Stimulated activated CD8-positive, alpha-beta memory T cell treated with anti-CD3 and anti-CD28 coated beads, Interleukin-4, amount 100 ng/mL, for 48 hours (primary cell): ENCODE data around the gene SLC9A7.
"Not testable (repeated sequence)": the region's sequence is repeated elsewhere in the genome, so short reads cannot be mapped to it uniquely, and the experiment has no call there.

Experiments
- DNase-seq: peaks from one replicate; pipeline ENCODE4 v3.0.0-alpha.2; 2020

SLC9A7 gene

DNA sequence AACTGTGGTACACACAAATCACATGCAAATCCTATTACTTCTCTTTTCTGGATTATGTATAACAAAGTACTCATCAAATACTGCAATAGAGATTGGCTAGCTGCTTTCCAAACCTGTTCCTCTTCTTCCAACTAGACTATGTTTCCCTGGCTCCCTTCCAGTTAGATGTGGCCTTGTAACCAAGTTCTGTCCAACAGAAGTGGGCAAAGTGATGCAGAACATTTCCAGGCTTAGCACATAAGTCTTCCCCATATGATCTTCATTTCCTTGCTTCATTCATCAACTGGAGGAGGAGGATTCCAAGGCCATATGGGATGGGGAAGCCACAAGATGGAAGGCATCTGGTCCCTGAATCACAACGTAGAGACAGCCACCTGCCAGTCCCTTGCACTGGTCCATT lies 8.0 kb downstream of the SLC9A7 start:
- DNase-seq = no peak

DNA sequence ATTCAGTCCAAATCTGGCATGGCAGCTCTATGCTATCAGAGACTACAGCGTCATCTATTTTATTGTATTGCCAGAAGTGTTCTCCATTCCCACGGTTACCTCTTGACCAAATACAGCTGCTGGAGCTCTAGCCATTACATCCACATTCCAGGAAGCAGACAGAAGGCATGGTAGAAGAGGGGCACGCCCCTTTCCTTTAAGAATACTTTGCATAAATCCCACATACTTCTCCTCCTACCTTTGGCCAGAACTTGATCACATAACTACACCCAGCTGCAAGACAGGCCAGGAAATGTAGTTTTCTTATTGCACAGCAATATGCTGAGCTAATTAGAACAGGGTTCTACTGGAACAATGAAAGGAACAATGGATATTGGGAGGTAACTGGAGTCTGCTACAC lies 14.9 kb downstream of the SLC9A7 start:
- no peak for DNase-seq

DNA sequence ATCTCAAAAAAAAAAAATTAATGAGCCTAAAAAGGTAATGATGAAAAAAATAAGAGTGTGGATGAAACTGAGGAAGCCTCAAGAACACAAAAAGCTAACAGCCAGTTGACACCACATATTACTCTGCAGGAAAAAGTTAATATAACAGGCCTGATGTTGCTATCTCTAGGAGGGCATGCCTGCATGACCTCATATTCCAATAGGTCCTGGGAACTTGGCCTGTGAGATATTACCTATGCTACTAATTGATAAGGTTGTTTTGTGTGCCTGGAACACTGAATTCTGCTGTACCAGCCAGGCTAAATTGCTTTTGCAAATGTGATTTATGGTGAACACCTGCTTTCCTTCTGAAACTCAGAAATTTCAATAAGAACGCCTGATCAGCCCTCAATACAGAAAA lies 15.9 kb downstream of the SLC9A7 start:
- no peak for DNase-seq

DNA sequence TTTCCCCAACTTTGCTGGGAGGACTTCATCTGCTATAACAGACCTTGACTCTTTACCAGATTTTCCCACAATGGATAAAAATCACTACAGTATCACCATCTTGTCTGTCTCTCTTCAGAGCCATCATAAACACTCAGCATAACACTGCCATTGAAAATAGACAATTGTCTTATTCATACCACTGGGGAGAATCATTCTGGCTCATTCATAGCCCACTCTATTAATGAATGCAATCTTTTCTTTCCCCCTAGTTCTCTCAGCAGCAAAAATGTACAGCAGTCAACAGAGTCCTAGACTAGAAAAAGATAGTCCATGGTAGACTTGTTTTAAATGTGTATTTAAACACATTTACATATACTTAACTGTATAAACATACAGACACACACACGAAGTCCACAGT lies 19.2 kb downstream of the SLC9A7 start:
- no peak for DNase-seq

DNA sequence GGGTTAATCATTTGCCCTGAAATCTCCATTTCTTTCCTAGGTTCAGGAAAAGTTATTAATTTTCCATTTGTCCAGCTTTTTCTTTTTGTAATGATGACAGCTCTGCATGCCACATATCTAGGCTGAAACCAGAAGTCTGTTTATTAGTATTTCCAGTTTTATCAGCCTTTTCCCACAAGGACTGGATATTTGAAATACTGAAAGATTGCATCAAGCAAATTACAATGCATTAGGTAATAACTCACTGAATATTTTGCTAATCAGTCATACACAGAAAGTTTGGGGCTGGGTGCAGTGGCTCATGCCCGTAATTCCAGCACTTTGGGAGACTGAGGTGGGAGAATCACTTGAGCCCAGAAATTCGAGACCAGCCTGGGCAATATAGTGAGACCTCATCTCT lies 21.5 kb downstream of the SLC9A7 start:
- DNase-seq = no peak

DNA sequence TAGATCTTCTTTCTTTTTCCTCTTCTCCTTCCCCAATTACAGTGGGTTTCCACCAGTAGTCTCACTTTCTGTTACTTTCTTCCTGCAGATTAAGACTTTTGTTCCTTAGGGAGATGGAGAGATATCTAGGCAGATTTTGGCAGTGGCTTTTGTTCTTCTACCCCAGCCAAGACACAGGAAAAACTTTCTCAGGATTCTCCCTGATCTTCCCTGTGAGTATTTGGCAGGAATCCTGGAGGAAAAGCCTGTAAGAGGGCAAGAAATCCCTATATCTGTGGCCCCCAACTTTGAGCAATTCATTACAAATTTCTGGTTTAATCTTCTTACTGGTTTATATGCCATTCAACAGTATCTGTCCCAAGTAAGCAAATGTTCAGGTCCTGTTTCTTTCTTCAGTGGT lies 21.9 kb downstream of the SLC9A7 start:
- DNase-seq = no peak

DNA sequence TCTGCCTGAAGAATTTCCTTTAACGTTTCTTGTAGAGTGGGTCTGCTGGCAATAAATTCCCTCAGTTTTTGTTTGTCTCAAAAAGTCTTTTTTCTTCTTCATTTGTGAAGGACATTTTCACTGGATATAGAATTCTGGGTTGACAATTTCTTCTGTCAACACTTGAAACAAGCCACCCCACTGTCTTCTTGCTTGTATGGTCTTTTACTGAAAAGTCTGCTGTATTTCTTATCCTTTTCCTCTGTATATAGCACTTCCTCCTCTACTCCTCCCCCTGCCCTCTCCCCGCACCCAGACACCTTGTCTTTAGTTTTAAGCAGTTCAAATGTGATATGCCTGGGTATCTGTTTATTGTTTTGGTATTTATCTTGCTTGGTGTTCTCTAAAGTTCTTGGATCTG lies 23.3 kb downstream of the SLC9A7 start:
- DNase-seq = no peak

DNA sequence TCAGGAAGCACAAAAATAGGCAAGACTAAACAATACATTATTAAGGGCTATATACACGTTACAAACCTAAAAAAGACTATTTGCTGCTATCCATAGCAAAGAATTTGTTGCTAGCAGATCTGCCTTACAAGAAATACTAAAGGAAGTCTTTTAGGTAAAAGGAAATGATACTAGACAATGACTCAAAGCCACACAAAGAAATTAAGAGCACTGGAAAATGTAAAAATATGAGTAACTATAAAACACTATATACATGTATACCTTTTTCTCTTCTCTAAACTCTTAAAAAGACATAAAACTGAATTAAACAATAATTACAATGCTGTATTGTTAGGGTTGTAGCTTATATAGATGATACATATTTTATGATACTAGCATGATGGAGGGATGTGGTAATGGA lies 25.7 kb downstream of the SLC9A7 start:
- no peak for DNase-seq

DNA sequence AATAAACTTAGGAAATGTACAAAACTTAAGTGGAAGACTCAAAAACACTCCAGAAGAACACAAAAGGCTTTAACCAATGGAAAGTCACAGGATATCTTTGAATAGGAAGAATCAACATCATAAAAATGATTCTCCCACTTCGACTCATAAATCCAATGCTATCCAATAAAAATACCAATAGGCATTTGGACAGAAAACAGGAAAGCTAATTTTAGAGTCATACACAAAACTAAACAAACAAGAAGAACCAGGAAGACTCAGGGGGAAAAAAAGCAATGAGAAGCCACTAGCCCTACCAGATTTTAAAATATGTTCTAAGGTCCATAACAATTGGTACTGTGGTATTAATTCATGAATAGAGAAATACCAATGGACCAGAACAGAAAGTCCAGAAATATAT lies 28.2 kb downstream of the SLC9A7 start:
- DNase-seq = no peak

DNA sequence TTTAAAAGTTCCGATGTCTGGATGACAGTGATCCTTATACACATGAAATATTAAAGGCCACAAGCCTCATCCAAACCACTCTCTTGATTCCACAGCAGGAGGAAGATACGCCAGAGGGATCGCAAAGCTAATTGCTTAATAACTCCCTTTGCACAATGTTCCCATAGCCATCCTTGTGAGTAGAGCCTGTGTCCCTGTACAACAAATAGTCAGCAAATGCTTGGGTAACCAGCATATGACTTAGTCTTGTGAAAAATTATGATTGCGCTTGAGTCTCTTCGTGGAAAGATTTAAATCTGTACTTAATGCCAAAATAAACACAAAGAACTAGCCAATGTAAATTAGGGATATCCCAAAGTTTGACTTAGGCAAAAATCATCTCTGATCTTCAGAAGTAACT lies 31.5 kb downstream of the SLC9A7 start:
- no peak for DNase-seq

DNA sequence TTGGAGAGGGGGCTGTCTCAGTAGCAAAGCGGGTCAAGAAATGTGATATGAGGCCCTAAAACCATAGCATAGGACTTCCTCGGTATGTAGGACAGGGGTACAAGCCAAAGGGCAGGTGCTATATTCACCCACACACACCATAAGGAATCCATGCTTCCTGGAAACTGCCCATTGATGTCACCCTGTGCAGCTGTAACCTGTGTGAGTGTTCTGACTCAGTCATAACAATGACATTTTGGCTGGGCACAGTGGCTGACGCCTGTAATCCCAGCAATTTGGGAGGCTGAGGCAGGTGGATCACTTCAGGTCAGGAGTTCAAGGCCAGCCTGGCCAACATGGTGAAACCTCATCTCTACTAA lies 35.4 kb downstream of the SLC9A7 start:
- not testable (repeated sequence) for DNase-seq

DNA sequence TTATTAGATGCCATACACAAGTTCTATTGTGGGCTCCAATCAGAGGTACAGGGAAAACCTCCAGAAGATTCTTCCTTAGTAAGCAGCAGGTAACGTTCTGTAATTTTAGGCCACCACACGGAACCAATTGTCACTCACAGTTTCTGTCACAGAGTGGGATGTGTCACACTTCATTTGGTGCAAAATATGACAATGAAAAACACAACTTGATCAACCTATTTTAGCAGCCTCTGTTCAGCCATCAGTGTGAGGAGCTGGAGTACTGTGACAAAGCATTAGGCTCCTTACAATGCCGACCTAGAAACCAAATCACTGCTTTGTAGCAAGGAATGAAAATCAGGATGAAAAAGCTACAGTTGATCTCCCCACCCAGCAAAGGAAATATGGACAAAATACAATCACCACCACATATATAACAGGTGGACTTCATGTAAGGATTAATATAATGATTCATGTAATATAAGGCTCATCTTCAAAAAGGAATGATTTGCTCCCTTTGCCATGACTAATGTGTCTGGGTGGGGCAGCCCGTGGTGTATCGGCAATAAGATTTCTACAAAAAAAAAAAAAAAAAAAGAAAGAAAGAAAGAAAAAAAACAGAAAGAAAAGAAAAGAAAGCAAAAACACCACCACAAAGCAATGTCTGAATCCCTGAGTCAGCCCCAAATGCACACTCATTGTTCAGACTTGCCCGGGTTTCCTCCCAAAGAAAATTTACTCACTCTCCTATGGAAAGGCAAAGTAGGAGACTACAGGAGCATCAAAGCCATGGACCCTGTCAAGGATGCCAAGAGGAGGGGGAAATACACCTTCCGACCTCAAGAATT lies 36.0 kb downstream of the SLC9A7 start:
- no peak for DNase-seq

DNA sequence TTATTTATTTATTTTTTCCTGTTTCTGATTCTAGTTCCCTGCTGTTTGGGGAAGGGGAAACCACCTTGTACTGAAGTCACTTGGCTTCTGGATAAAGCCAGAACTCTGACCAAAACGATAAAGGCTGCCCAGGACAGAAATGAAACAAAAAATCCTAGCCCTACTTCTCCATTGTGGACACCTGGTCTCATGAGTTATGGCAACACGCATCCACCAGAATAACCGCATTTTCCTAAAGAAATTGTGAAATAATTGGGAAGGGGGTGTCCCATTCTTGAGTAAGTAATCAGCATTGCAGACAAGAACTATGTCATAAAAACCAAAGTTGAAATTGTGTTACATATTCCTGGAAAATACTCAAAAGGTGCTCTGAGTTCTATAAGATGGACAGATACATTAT lies 42.1 kb downstream of the SLC9A7 start:
- DNase-seq = no peak

DNA sequence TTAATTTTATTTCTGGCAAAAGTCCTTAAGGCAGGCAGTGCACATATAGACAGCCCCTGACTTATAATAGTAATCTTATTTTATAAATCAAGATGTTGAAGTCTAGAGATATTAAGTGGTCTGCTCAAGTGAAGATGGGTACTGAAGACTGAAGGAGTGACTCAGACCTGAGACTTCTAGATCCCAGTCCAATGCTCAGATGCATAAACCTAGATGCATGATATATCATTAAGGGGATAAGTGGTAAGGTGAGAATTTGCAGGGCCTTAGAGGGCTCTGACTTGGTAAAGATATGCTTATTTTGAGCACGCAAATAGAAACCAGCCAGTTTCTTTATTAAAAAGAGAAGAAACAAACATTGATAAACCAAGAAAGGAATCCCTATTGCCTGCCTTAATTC lies 42.9 kb downstream of the SLC9A7 start:
- DNase-seq = no peak

DNA sequence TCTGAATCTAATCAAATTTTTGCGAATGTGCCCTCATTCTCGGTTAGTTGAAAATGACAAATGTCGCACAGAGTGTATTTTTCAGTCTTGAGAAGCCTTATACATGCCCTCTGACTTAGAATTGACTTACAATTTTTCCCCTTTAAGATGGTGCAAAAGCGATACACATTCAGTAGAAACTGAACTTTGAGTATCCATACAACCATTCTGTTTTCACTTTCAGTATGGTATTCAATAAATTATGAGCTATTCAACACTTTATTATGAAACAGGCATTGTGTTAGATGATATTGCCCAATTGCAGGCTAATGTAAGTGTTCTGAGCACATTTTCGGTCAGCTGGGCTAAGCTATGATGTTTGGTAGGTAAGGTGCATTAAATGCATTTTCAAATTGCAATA lies 43.4 kb downstream of the SLC9A7 start:
- DNase-seq = no peak

DNA sequence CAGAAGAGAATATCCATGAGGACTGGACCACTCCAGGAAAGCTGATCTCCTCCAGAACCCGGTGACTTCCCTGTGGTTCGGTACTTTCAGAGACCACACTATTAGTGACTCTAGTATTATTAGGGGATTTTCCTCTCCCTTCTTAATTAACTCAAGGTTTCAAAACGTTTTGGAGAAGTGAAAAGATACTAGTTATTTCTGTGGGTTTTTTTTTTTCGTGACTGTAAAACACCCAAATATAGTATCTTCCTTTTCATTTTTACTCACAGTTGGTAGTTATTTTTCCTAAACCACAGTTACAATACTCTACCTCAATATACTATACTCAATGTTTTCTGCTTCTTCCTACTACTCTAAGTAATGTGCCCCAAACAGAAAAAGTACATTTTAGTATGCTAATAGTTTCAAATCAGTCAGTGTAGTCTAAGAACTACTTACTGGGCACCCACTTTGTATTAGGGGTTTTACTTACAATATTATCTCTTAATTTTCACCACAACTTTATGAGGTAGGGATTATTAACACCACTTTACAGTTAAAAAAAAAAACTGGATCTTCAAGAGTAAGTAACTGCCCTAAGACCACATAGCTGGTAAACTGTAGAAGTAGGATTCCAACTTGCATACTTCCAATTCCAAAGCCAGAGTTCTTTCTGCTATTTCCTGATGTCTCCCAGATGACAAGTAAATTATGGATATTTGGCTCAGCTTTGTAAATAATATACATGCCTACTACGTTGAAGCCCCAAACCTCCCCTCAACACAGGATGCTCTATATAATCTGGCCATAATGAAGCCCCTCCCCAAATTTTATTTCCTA lies 45.0 kb downstream of the SLC9A7 start:
- no peak for DNase-seq

DNA sequence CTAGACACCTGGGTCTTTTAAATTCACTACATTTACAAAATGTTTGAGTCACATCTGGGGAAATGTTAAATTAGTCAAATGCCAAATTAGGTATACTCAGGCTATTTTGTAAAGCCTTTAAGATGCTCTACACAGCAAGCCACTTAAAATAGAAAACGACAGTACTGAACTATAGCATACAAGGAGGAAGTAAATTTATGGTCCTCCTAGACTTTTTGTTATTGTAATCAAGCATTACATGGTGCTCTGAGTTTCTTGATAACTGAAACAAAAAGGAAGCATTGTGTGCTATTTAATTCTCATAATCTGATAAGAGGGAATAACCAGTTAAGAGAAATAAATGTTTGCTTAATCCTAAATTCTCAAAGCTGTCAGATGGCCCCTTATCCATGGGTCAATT lies 46.2 kb downstream of the SLC9A7 start:
- DNase-seq = no peak

DNA sequence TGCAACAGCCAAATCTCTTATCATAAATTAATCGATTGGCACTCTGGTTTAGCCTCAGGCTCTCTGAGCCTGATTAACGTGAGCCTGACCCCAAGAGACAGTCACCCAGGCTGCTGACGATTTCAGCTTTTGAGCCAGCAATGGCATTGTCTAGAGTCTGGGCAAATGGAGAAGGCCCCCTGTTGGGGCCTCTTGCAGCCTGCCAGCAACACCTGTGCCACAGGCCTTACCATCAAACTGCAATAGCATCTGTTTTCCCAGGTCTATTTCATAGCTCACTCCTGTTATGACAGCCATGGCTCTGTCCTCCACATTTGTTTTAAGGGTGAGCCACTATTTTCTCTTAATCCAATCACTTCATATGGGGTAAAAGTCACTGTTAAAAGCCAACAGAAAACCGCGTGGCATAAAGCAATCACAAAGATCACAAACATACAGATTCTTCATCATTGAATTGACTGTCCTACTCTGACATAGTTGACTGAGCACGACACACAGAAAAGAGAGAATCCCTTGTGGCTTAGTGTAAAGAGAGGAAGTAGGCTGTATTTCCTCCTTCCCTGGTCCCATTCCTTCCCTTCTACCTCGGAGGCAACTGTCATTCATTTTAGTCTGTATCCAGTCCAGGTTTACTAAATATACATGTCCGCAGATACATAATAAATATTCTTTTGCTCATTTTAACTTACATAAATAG lies 47.8 kb downstream of the SLC9A7 start:
- DNase-seq = no peak

DNA sequence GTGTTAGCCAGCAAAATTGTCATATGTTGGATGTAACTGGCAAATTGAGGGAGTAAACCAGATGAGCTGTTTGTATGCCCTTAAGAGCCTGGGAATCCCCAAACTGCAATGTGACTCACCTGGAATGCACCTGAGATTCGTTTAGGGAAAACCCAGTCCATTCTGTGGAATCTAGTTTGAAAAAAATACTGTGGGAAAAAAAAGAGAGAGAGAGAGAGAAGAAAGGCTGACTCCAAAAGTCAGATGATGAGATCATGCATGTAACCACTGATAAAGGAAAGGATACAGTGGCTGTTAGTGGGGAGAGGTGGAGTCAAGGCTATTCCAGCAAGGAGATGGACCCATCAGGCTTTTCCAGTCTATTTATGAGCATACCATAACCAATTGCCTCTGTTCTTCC lies 48.5 kb downstream of the SLC9A7 start:
- no peak for DNase-seq

DNA sequence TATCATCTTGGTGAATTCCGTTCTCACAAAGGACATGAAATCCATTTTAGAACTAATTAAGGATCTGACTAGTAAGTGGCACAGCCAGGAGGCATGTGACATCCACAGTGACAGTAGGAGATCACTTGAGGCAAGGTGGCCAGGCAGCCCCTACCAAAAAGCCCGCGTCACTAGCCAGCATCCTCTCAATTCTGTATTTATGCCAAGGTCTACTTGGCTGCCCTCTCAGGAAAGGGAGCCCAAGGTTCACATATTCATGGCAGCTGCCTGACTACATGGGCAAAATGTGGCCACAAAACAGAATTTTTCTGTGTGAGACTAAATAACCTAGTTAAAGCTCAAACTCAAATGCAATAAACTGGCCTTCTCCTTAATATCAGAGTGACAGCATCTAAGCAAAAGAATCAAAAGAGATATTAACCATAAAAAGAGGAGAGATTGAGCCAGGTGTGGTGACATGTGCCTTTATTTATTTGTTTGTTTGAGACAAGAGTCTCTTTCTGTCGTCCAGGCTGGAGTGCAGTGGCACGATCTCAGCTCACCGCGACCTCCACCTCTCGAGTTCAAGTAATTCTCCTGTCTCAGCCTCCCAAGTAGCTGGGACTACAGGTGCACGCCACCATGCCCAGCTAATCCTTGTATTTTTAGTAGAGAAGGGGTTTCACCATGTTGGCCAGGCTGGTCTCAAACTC lies 51.5 kb downstream of the SLC9A7 start:
- no peak for DNase-seq

DNA sequence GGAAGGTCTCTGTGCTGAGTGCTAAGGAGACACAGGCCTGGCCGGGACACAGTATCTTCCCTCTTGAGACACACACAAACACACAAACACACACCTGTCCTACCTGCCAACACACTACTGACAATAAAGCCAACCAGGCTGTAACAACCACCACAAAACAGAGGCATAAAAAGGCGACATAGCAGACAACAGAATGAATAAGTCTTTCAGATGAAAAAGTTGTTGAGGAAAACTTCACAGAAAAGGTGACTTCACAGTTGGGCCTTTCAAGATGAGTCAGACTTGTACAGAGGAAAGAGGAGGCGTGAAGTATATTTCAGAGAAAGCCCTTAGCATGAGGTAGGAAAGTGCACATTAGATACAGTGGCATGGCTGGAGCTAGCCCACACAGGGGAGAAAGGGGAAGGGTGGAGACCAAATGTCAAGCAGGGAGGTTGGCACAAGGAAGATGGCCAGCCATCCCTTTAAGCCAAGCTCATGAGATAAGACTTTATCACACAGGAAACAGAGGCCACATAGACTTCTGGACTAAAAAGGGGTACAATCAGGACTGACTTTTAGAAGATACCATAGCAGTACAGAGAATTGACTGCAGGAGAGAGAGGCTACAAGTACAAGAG lies 54.0 kb downstream of the SLC9A7 start:
- peak; percentile 35 for DNase-seq

DNA sequence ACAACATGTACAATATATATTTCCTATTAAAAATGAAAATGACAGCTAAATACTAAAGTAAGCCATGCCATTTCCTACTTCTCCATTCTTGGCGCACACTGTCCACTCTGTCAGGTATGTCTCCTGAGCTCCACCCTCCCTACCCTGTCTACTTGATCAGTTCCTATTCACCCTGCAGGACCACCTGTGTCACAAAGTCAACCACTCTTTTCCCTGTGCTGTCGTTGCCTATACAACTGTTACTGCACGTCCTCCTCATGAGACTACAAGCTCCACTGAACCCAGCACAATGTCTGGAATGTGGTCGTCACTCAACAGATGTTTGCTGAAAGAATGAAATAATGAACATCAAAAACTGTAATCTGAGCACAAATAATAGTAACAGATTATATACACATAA lies 54.9 kb downstream of the SLC9A7 start:
- no peak for DNase-seq

DNA sequence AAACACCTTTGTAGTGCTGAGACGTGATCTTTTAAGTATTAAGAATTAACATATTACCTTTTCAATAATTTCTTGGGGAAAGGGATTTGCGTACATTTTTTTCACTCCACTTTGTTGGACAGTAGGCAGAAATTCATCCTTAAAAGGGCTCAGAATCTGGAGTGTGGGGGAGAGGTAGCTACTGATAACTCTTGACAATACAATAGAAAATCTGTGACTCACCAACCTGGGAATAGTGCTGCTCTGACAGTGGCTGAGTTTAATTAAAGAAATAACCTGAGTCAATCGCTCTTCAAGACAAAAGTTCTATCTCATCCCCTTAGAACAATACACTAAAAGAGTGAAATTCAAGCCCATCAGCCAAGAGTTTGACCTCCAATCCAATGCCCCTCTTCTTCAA lies 60.2 kb downstream of the SLC9A7 start:
- no peak for DNase-seq
